AG04450 (cell line): ENCODE data around the gene EXOC4. TPM values are rescaled to one million over a fixed set of nuclear protein-coding genes. Genes with fewer than 3 reads are reported as not detected.

Source experiments
- CTCF ChIA-PET: fragments of 300-600, 350-600 bp; formaldehyde crosslinking; extraction: SDS; loops from one replicate; lab custom pipeline; 2022; ENCODE audit warnings: antibody characterized with exemption, inconsistent platforms; lab: Charles Lee
- POLR2A ChIA-PET: fragments of 350-600 bp; formaldehyde crosslinking; extraction: SDS; loops from one replicate; lab custom pipeline; 2021; ENCODE audit warnings: antibody characterized with exemption, inconsistent platforms; lab: Yijun Ruan, JAX
- DNase-seq: peaks from one replicate; pipeline ENCODE4 v3.0.0-alpha.2; 2011; ENCODE audit warnings: low read depth, low spot score
- H3K27ac ChIP-seq: one replicate; pipeline ENCODE4 v1.5.1; 2012; ENCODE audit warnings: low read depth, low read length, control low read depth
- H3K27me3 ChIP-seq: one replicate; pipeline ENCODE4 v1.6.0; 2012; ENCODE audit warnings: low read length; ENCODE audit not compliant: control insufficient read depth, insufficient read depth
- H3K4me3 ChIP-seq: 2 replicates; pipeline ENCODE4 v1.5.1; 2011; ENCODE audit warnings: mild to moderate bottlenecking, low read depth, low read length, control low read depth
- H3K9me3 ChIP-seq: 2 replicates; pipeline ENCODE4 v1.5.1; 2012; ENCODE audit warnings: low read length; ENCODE audit not compliant: control insufficient read depth, insufficient read depth
- polyA plus RNA-seq: library from polyadenylated mRNA; depleted of rRNA; stranded (reverse); fragments of >200 nt; gene quantifications from 2 replicates; pipeline ENCODE4 v1.2.3, GENCODE V29; 2011
- TF ChIP-seq, protein P1 (sequence below): IDR thresholded peaks from 2 replicates; pipeline ENCODE4 v1.5.1; 2011; ENCODE audit warnings: low read depth, low read length, control low read depth, inconsistent platforms

The EXOC4 gene
- polyA plus RNA-seq, 1 experiment: 73.5 TPM

DNA sequence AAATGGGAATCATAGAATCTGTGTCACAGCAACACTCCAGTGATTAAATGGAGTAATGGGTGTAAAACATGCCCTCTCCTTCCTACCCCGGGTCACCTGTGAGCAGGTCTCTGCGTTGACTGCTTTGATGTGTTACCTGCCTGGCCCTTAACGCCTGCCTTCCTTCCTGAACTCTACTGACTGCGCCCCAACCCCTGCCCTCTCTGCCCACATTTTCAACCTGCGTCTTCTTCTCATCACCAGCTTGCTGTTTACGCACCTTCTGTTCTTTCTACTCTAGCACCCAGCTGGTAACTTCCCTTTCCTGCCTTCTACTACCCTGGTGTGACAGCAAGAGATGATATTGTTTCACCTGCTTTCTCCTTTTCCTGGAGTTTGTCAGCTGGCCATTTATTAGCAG is 571.3 kb downstream of the EXOC4 start:
- no peaks in the 10 kb centered on the region for H3K9me3 ChIP-seq
- no peak for DNase-seq
- TF ChIP-seq, protein P1, sequence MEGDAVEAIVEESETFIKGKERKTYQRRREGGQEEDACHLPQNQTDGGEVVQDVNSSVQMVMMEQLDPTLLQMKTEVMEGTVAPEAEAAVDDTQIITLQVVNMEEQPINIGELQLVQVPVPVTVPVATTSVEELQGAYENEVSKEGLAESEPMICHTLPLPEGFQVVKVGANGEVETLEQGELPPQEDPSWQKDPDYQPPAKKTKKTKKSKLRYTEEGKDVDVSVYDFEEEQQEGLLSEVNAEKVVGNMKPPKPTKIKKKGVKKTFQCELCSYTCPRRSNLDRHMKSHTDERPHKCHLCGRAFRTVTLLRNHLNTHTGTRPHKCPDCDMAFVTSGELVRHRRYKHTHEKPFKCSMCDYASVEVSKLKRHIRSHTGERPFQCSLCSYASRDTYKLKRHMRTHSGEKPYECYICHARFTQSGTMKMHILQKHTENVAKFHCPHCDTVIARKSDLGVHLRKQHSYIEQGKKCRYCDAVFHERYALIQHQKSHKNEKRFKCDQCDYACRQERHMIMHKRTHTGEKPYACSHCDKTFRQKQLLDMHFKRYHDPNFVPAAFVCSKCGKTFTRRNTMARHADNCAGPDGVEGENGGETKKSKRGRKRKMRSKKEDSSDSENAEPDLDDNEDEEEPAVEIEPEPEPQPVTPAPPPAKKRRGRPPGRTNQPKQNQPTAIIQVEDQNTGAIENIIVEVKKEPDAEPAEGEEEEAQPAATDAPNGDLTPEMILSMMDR: no peak
- H3K4me3 ChIP-seq: no peak overlapping the region
- H3K27ac ChIP-seq: no peak overlapping the region
- H3K27me3 ChIP-seq: no peaks in the 10 kb centered on the region
- POLR2A ChIA-PET: no interaction called here
- CTCF ChIA-PET: interaction anchor here (1.2 kb wide), 1 partner anchor 27 kb away, joined by 3 read pairs; no protein-coding TSS in a partner anchor

DNA sequence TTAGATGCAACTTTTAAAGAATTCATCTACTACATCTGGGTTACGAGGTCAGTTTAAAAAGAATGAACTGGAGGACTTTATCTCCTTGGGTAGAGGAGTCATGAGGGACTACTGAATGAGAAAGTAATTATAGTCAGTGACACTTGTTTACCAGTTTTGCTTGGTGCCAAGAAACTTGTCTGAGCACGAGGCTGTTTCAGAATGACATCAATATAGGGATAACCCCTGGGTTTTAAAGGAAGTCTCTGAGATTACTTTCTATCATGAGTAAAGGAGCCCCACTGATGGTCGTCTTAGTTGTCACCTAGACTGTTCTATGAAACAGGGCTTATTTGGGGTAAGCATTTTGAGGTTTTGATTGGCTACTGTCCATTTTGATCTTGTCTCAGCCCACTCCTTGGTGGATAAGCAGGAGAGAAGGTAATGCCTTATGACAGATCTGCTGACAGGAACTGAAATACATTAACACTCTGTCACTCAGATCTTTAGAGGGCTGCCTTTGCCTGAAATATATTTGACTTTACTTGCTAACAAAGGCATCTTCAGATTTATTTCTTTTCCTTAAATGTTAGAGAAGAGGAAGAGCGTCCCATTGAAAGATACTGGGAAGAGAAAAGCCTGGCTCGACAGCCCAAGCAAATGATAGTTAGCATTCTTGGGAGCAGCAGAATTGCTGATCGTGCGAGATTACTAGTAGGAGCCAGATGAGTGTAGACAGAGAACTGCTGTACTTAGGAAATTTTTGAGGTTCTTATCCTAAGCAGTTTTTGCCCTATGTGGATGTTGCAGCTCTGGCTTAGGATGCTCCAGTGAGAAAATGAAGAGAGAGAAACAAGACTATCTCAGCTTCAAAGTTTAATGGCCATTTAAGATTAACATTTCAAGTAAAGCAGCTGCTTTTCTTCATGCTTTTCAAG is 575.1 kb downstream of the EXOC4 start:
- ChIA-PET POLR2A (no interaction called here), CTCF (no interaction called here)
- H3K27me3 ChIP-seq: no peaks in the 10 kb centered on the region
- H3K4me3 ChIP-seq: no peak overlapping the region
- TF ChIP-seq, protein P1: no peak
- no peak for DNase-seq
- no peaks in the 10 kb centered on the region for H3K9me3 ChIP-seq
- H3K27ac ChIP-seq: no peak overlapping the region

DNA sequence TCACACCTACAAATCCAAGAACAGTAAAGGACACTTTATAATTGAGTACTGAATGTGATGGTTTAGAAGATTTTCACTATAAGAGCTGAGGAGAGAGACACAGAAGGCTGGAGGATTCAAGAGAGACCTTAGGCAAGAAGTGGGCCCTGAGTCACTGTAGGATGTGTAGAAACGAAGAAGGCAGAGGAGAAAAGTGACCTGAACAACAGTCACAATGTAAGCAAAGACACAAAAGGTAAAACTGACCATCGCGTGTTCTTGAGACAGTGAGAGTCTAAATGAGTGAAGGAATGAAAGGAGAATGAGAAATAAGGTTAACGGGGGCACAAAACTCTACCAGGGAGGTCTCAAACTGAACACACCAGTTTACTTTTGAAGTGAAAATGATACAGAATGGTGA is 576.0 kb downstream of the EXOC4 start:
- H3K9me3 ChIP-seq: no peaks in the 10 kb centered on the region
- H3K27me3 ChIP-seq: no peaks in the 10 kb centered on the region
- TF ChIP-seq, protein P1: no peak
- ChIA-PET CTCF (no interaction called here), POLR2A (no interaction called here)
- no peak for DNase-seq
- no peak overlapping the region for H3K4me3 ChIP-seq
- H3K27ac ChIP-seq: no peak overlapping the region

DNA sequence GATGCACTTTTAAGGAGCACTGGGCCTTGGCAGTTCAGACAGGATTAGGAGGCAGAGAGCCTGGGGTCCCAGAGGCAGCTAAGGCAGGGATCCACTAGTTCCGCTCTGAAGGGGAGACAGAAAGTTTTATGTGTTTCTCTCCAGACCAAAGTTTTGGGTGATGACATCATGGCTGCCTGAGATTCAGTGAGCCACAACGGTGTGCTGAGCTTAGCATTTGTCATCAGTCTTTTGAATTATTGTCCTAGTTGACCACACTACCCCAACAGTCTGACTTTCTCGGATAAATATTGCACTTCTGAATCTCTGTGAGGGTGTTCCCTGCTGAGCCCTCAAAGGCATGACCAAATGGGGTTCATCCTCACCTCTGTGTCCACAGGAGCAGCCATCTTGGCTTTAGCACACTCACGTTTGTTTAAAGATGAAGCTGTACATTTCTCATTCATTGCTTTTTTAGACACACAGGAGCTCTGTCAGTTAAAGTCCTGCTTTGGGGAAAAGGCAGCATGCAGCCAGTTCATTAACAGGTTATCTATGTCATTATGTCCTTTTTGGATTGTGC is 576.5 kb downstream of the EXOC4 start:
- CTCF ChIA-PET: no interaction called here
- no peak overlapping the region for H3K27ac ChIP-seq
- TF ChIP-seq, protein P1: no peak
- no peaks in the 10 kb centered on the region for H3K9me3 ChIP-seq
- no peak overlapping the region for H3K4me3 ChIP-seq
- no peaks in the 10 kb centered on the region for H3K27me3 ChIP-seq
- DNase-seq: no peak
- POLR2A ChIA-PET: no interaction called here

DNA sequence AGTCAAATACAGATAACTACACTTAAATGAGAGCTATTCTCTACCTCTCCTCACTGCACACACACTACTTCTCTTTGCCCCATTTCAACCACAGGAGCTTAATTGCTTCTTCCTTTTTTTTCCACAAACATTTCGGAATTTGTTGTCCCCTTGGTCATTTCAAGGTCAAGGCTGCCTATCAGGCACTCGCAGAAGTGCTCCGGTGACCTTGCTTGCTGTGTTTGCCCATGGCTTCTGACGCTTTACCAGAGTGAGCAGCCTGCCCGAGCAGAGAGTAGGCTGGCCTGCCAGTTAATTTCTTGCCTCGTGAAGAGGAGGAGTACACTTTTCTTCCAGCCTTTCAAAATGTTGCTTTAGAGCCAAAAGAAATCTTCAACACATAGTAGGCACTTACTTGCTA is 577.2 kb downstream of the EXOC4 start:
- TF ChIP-seq, protein P1: no peak
- no peak overlapping the region for H3K4me3 ChIP-seq
- no peak overlapping the region for H3K27ac ChIP-seq
- DNase-seq: no peak
- no peaks in the 10 kb centered on the region for H3K27me3 ChIP-seq
- ChIA-PET CTCF (no interaction called here), POLR2A (no interaction called here)
- H3K9me3 ChIP-seq: no peaks in the 10 kb centered on the region
